Nephron progenitor cell (in vitro differentiated cells): Measurements from ENCODE around the gene RFFL.
"Not testable (repeated sequence)": the region's sequence is repeated elsewhere in the genome, so short reads cannot be mapped to it uniquely, and the experiment has no call there.

ENCODE experiments used
- DNase-seq: peaks from one replicate; pipeline ENCODE4 v3.0.0; 2021
- H3K27ac Mint-ChIP-seq: 2 replicates; pipeline ENCODE4 v1.8.0; 2021; ENCODE audit warnings: mild to moderate bottlenecking, moderate library complexity, mixed read lengths
- H3K27me3 Mint-ChIP-seq: 2 replicates; pipeline ENCODE4 v1.8.0; 2021; ENCODE audit warnings: mild to moderate bottlenecking, low read depth, mixed read lengths; ENCODE audit not compliant: poor library complexity
- H3K36me3 Mint-ChIP-seq: 2 replicates; pipeline ENCODE4 v1.8.0; 2021; ENCODE audit warnings: low read depth, mixed read lengths
- H3K4me1 Mint-ChIP-seq: 2 replicates; pipeline ENCODE4 v1.8.0; 2021; ENCODE audit warnings: mixed read lengths
- H3K4me3 Mint-ChIP-seq: 2 replicates; pipeline ENCODE4 v1.8.0; 2021; ENCODE audit warnings: mild to moderate bottlenecking, moderate library complexity, mixed read lengths
- H3K9me3 Mint-ChIP-seq: 2 replicates; pipeline ENCODE4 v1.8.0; 2021; ENCODE audit warnings: mild to moderate bottlenecking, moderate library complexity, mixed read lengths
- CTCF ChIP-seq: fragments of 200-600 bp; sonication (generic); IDR thresholded peaks from 2 replicates; pipeline ENCODE4 v1.5.0; 2021; ENCODE audit warnings: antibody characterized with exemption

RFFL gene

DNA sequence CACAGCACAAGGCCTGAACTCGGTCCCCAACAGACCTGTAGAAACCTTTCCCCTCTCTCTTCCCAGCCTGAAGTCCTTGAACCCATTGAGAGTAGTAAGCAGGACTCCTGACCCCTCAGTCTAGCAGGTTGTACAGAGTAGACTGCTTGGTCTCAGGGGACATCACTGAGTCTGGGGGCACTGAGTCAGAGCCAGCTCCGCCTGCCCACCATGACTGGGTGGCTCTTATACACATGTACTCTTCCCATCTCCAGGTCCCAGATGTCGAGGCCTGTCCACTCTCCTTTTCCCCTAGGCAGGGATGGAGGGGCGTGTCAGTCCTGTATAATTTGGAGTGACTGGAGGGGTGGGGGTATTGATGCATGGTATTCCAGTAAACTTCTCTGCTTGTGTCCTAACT is 59.7 kb downstream of the RFFL start:
- no peak for DNase-seq
- H3K9me3 Mint-ChIP-seq: no peaks in the 10 kb centered on the region
- peak overlapping the region; percentile 77 for H3K27ac Mint-ChIP-seq
- H3K4me1 Mint-ChIP-seq: peaks cover 8% of the 10 kb centered on the region
- H3K4me3 Mint-ChIP-seq: no peak overlapping the region
- no peaks in the 10 kb centered on the region for H3K27me3 Mint-ChIP-seq
- peaks cover 61% of the 10 kb centered on the region for H3K36me3 Mint-ChIP-seq
- TF ChIP-seq CTCF: no peak

GRCh38 chr17:35002876-35003551 is 60.5 kb downstream of the RFFL start:
- H3K36me3 Mint-ChIP-seq: peaks cover 60% of the 10 kb centered on the region
- no peak for TF ChIP-seq CTCF
- H3K4me3 Mint-ChIP-seq: no peak overlapping the region
- H3K27ac Mint-ChIP-seq: no peak overlapping the region
- DNase-seq: no peak
- no peaks in the 10 kb centered on the region for H3K9me3 Mint-ChIP-seq
- peaks cover 8% of the 10 kb centered on the region for H3K4me1 Mint-ChIP-seq
- H3K27me3 Mint-ChIP-seq: no peaks in the 10 kb centered on the region

GRCh38 chr17:35001549-35001948 is 62.0 kb downstream of the RFFL start:
- H3K9me3 Mint-ChIP-seq: no peaks in the 10 kb centered on the region
- no peak overlapping the region for H3K4me3 Mint-ChIP-seq
- no peak overlapping the region for H3K27ac Mint-ChIP-seq
- H3K27me3 Mint-ChIP-seq: no peaks in the 10 kb centered on the region
- H3K4me1 Mint-ChIP-seq: no peaks in the 10 kb centered on the region
- H3K36me3 Mint-ChIP-seq: peaks cover 58% of the 10 kb centered on the region
- no peak for TF ChIP-seq CTCF
- no peak for DNase-seq

DNA sequence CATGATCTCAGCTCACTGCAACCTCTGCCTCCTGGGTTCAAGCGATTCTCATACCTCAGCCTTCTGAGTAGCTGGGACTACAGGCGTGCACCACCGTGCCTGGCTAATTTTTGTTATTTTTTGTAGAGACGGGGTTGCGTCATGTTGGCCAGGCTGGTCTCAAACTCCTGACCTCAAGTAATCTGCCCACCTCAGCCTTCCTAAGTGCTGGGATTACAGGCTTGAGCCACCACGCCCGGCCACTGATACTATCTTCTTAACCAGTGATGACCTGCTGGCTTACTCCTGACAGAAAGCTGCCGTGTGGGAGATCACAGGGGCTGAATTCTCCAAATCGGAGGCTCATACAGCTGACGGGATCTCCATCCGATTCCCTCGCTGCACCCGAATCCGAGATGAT is 62.5 kb downstream of the RFFL start:
- not testable (repeated sequence) for H3K4me1 Mint-ChIP-seq, DNase-seq, H3K27ac Mint-ChIP-seq, H3K27me3 Mint-ChIP-seq, H3K4me3 Mint-ChIP-seq, H3K9me3 Mint-ChIP-seq
- peaks cover 62% of the 10 kb centered on the region for H3K36me3 Mint-ChIP-seq

DNA sequence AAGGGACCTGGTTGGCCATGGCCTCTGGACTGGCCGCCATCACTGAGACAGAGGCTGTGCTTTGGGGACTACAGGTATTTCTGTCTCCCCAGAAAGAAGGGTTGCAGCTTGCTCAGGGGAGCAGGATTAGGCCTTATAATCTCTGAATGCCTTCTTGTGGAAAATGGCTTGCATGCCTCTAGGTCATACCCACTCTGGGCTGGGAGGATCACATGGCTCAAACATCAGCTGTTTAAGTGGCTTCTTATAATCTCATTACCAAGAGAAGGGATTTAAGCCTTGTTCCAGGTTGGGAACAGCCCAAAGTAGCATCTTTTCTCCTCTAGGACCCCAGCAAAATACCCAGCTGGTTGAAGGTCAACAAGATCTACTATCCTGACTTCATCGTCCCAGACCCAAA is 64.1 kb downstream of the RFFL start:
- no peak for TF ChIP-seq CTCF
- no peaks in the 10 kb centered on the region for H3K9me3 Mint-ChIP-seq
- H3K4me1 Mint-ChIP-seq: no peaks in the 10 kb centered on the region
- H3K27ac Mint-ChIP-seq: no peak overlapping the region
- no peak for DNase-seq
- no peaks in the 10 kb centered on the region for H3K27me3 Mint-ChIP-seq
- H3K4me3 Mint-ChIP-seq: no peak overlapping the region
- H3K36me3 Mint-ChIP-seq: peaks cover 62% of the 10 kb centered on the region

- peak; percentile 42 for DNase-seq
- no peaks in the 10 kb centered on the region for H3K27me3 Mint-ChIP-seq
- peak; percentile 43 for TF ChIP-seq CTCF
- H3K36me3 Mint-ChIP-seq: peaks cover 73% of the 10 kb centered on the region
- H3K4me3 Mint-ChIP-seq: no peak overlapping the region
- H3K27ac Mint-ChIP-seq: peak overlapping the region; percentile 23
- H3K9me3 Mint-ChIP-seq: no peaks in the 10 kb centered on the region
- no peaks in the 10 kb centered on the region for H3K4me1 Mint-ChIP-seq
Measured at GRCh38 chr17:34998205-34998604, 65.3 kb downstream of the RFFL start.
